Loucy (cell line): Measurements from ENCODE around the gene AKAIN1.

ENCODE experiments used
- EZH2phosphoT487 ChIP-seq: fragments of 200-600 bp; IDR thresholded peaks from 2 replicates; pipeline ENCODE4 v1.6.1; 2018; ENCODE audit warnings: antibody characterized with exemption, mild to moderate bottlenecking, moderate library complexity, borderline replicate concordance
- TF ChIP-seq, protein P1 (sequence below): fragments of 200-600 bp; sonication (generic); conservative IDR thresholded peaks from 2 replicates; pipeline ENCODE4 v1.5.1; 2014; ENCODE audit warnings: mild to moderate bottlenecking, antibody characterized with exemption, low read length

GRCh38 chr18:5107988-5108387, 89.1 kb downstream of the AKAIN1 start:
- TF ChIP-seq, protein P1, sequence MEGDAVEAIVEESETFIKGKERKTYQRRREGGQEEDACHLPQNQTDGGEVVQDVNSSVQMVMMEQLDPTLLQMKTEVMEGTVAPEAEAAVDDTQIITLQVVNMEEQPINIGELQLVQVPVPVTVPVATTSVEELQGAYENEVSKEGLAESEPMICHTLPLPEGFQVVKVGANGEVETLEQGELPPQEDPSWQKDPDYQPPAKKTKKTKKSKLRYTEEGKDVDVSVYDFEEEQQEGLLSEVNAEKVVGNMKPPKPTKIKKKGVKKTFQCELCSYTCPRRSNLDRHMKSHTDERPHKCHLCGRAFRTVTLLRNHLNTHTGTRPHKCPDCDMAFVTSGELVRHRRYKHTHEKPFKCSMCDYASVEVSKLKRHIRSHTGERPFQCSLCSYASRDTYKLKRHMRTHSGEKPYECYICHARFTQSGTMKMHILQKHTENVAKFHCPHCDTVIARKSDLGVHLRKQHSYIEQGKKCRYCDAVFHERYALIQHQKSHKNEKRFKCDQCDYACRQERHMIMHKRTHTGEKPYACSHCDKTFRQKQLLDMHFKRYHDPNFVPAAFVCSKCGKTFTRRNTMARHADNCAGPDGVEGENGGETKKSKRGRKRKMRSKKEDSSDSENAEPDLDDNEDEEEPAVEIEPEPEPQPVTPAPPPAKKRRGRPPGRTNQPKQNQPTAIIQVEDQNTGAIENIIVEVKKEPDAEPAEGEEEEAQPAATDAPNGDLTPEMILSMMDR: no peak
- TF ChIP-seq EZH2phosphoT487: no peak
